ACHN (cell line): Measurements from ENCODE around the gene FBXO34.

Experiments used
- DNase-seq: peaks from one replicate; pipeline ENCODE4 v3.0.0-alpha.2; 2015
- in situ Hi-C: cut with HindIII; loops from 2 replicates; pipeline ENCODE4 v1.10.0; 2017; ENCODE audit warnings: low sequenced_read_pairs, low pct_ligation_motif_present, low pct_unique_long_range_greater_than_20kb

Gene FBXO34

DNA sequence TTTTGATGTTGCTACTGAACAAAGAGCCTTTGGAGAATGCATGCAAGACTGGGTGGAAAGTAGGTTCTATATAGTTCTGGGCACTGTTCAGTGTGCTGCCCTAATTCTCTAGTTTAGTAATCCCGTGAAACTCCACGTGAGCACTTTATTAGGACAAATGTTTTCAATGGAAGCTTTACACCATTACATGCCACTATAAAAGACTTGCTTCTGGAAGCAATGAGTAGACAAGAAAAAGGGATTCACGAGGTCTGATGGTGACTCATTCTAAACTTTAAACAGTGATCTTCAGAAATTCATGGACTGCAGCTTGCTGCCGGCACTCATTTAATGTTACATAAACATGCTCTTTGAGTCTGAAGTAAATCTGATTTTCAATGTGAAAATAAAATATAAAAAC lies 118.1 kb downstream of the FBXO34 start:
- peak; percentile 21 for DNase-seq
- in situ Hi-C loops: no loop called here

DNA sequence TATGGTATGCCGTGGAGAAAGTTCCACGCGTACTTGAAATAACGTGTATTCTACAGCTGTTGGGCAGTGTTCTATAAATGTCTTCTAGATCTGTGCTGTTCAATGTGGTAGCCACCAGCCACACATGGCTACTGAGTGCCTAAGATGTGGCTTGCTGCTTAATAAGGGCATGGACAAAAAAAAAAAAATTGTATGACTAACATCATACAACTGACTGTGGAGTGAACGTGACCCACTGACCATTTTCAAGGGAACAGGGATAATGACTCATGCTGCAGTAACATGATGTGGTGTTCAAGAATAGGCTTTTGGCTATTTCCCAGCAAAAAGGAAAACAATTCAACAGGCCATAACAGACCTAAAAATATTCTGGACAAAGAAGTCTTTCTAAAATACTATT lies 127.5 kb downstream of the FBXO34 start:
- DNase-seq: peak; percentile 83
- in situ Hi-C loops: no loop called here

DNA sequence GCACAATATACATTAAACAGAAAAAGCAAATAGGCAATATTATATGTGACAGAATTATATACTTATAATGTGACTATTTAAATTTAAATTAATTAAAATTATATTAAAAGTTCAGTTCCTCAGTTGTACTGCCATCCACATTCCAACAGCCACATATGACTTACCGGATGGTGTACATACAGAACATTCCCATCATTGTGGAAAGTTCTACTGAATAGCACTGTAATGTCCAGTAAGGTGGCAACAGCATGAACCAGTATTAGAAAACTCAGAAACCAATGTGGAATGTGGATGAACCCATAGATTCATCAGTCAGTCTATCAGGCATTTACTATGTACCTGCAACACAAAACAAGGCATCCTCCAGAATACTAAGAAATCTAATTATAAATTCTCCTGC lies 128.0 kb downstream of the FBXO34 start:
- DNase-seq: no peak
- in situ Hi-C loops: no loop called here

DNA sequence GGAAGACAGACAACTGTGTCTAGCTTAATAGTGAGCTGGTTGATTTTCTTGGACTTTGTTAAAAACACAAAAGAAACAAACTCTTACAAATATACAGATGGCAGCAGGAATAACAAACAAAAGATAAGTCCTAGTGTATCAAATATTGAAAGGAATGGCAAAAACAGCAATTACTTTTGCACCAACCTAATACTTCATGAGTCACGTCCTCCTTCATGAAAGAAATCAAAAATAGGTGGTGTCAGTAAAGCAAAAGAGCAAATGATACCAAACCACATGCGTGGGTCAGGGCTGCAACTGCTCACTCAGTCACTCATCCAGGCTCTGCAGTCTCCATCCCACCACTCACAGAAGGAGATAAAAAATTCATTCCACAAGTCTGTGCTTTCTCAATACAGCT lies 128.6 kb downstream of the FBXO34 start:
- DNase-seq: no peak
- in situ Hi-C loops: no loop called here

DNA sequence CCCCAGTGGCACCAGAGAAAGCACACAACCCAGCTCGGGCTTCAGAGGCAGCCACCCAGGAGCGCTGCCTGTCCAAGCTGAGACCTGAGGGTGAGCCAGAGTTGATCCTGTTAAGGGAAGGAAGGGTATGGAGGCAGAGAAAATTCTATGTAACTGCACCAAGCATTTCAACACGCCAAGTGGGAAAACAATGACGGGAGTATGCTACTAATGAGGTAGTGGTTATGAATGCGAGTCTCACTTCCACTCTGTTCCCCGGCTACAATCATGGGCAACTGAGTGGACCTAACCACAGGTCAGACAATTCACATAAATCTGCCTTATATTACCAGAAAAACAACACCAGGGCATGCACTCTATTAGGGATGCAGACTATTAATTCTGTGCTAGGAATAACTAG lies 130.5 kb downstream of the FBXO34 start:
- DNase-seq: no peak
- in situ Hi-C loops: no loop called here
